ENCODE measurements around the gene OR2C3.

DNA sequence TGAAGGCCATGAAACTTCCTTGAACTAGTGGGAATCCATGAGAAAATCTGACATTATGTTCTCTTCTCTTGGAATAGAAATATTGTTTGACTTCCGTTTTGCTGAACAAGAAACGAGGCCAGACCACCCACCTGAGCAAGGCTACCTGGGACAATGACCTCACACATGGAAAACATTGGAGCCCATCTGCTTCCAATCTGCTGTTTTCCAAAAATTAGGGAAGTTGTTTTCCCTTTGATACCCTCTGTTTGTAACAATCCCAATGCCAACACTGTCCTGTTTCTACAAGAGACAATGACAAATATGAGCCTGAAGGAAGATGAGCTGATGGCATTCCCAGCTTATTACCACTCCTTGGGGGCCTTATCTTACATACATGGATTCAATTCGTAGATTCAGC, 29.4 kb downstream of the OR2C3 start:
- TF ChIP-seq CTCF (IDR thresholded peaks at IDR 0.05; ENCODE audit: low read length) (no peak), EZH2phosphoT487 (IDR thresholded peaks at IDR 0.05; ENCODE audit: low read length) (no peak), EZH2 (optimal IDR thresholded peaks at IDR 0.05; ENCODE audit: low read depth, low read length) (no peak)
